Stimulated activated CD8-positive, alpha-beta memory T cell treated with anti-CD3 and anti-CD28 coated beads, Interleukin-12 subunit alpha, Interleukin-12 subunit beta, amount 100 ng/mL, for 24 hours (primary cell): Measurements from ENCODE around the gene ZNF438.
"Not testable (repeated sequence)": the region's sequence is repeated elsewhere in the genome, so short reads cannot be mapped to it uniquely, and the experiment has no call there.

Source experiments
- DNase-seq: peaks from one replicate; pipeline ENCODE4 v3.0.0-alpha.2; 2020; ENCODE audit errors: extremely low read depth

The ZNF438 gene

GRCh38 chr10:30940256-30940655 is 91.4 kb downstream of the ZNF438 start:
- DNase-seq = no peak

GRCh38 chr10:30939643-30940251 is 91.9 kb downstream of the ZNF438 start:
- no peak for DNase-seq

GRCh38 chr10:30935078-30935477 is 96.6 kb downstream of the ZNF438 start:
- no peak for DNase-seq

GRCh38 chr10:30931094-30931493 is 100.6 kb downstream of the ZNF438 start:
- DNase-seq = no peak

- no peak for DNase-seq
Observed at GRCh38 chr10:30929901-30930520, 101.7 kb downstream of the ZNF438 start.

GRCh38 chr10:30929311-30929729 is 102.3 kb downstream of the ZNF438 start:
- DNase-seq = not testable (repeated sequence)

- no peak for DNase-seq
Observed at GRCh38 chr10:30928742-30929141, 102.9 kb downstream of the ZNF438 start.

GRCh38 chr10:30918651-30919050 is 113.0 kb downstream of the ZNF438 start:
- DNase-seq = no peak

GRCh38 chr10:30917789-30918188 is 113.9 kb downstream of the ZNF438 start:
- no peak for DNase-seq

- no peak for DNase-seq
Observed at GRCh38 chr10:30917067-30917466, 114.6 kb downstream of the ZNF438 start.

GRCh38 chr10:30915146-30915545 is 116.5 kb downstream of the ZNF438 start:
- DNase-seq = no peak

GRCh38 chr10:30911303-30911863 is 120.3 kb downstream of the ZNF438 start:
- DNase-seq = no peak

GRCh38 chr10:30903397-30904138 is 128.1 kb downstream of the ZNF438 start:
- DNase-seq = no peak

- no peak for DNase-seq
Observed at GRCh38 chr10:30902621-30903396, 128.9 kb downstream of the ZNF438 start.

GRCh38 chr10:30901487-30901886 is 130.2 kb downstream of the ZNF438 start:
- not testable (repeated sequence) for DNase-seq

GRCh38 chr10:30898964-30899363 is 132.7 kb downstream of the ZNF438 start:
- no peak for DNase-seq

- DNase-seq = no peak
Observed at GRCh38 chr10:30897547-30897946, 134.1 kb downstream of the ZNF438 start.

- DNase-seq = no peak
Observed at GRCh38 chr10:30897048-30897447, 134.6 kb downstream of the ZNF438 start.

GRCh38 chr10:30894221-30894620 is 137.4 kb downstream of the ZNF438 start:
- no peak for DNase-seq

- no peak for DNase-seq
Observed at GRCh38 chr10:30893208-30893607, 138.5 kb downstream of the ZNF438 start.

GRCh38 chr10:30887839-30888238 is 143.8 kb downstream of the ZNF438 start:
- no peak for DNase-seq

GRCh38 chr10:30885423-30885822 is 146.2 kb downstream of the ZNF438 start:
- DNase-seq = no peak
